Bone marrow (tissue), 2 donors: ENCODE measurements around the gene ANKMY1.

Source experiments
- DNase-seq, 2 donors: peaks; one replicate each; lab custom pipeline; 2025; lab: John Stamatoyannopoulos, UW

ANKMY1 gene

GRCh38 chr2:240557808-240558207 lies at the start of gene ANKMY1:
Gene ANKMY1, minus strand, starts transcription at chr2:240557988. Its CDS starts 653 bp downstream, at chr2:240557335.
- no peak for DNase-seq

GRCh38 chr2:240605867-240606743 lies 48.3 kb upstream of the ANKMY1 start:
- DNase-seq: no peak

GRCh38 chr2:240604939-240605716 lies 47.3 kb upstream of the ANKMY1 start:
- no peak for DNase-seq

GRCh38 chr2:240604291-240604938 lies 46.6 kb upstream of the ANKMY1 start:
- no peak for DNase-seq

GRCh38 chr2:240603846-240604245 lies 46.1 kb upstream of the ANKMY1 start:
- DNase-seq: no peak

- DNase-seq: no peak
These were observed 45.5 kb upstream of the ANKMY1 start for GRCh38 chr2:240603081-240603835.

- DNase-seq: no peak
These were observed 44.7 kb upstream of the ANKMY1 start for GRCh38 chr2:240602266-240603050.

- DNase-seq: no peak
These were observed 44.0 kb upstream of the ANKMY1 start for GRCh38 chr2:240601831-240602160.

GRCh38 chr2:240601061-240601830 lies 43.5 kb upstream of the ANKMY1 start:
- no peak for DNase-seq

GRCh38 chr2:240600451-240600961 lies 42.7 kb upstream of the ANKMY1 start:
- DNase-seq: no peak

- no peak for DNase-seq
These were observed 41.4 kb upstream of the ANKMY1 start for GRCh38 chr2:240599141-240599583.

- no peak for DNase-seq
These were observed 40.6 kb upstream of the ANKMY1 start for GRCh38 chr2:240598311-240598911.

GRCh38 chr2:240597419-240598181 lies 39.8 kb upstream of the ANKMY1 start:
- no peak for DNase-seq

- DNase-seq: no peak
These were observed 39.2 kb upstream of the ANKMY1 start for GRCh38 chr2:240597054-240597418.

- no peak for DNase-seq
These were observed 38.7 kb upstream of the ANKMY1 start for GRCh38 chr2:240596491-240596931.

- no peak for DNase-seq
These were observed 38.3 kb upstream of the ANKMY1 start for GRCh38 chr2:240596080-240596460.

GRCh38 chr2:240595381-240596079 lies 37.7 kb upstream of the ANKMY1 start:
- DNase-seq: peak in 1 of 2 donors; percentile 9
